ENCODE results near the gene TMEM82.

The TMEM82 gene

GRCh38 chr1:15730936-15731335 lies 11.4 kb upstream of the TMEM82 start:
- DNase-seq (ENCODE audit: low read depth), result no peak
- no peak for TF ChIP-seq CTCF (IDR thresholded peaks at IDR 0.05; ENCODE audit: control insufficient read depth, extremely low read depth, insufficient read depth)

GRCh38 chr1:15731735-15732685 lies 10.3 kb upstream of the TMEM82 start:
- no peak for TF ChIP-seq CTCF (IDR thresholded peaks at IDR 0.05; ENCODE audit: control insufficient read depth, extremely low read depth, insufficient read depth)
- H3K4me3 ChIP-seq (ENCODE audit: low read depth, low read length), result no peak overlapping the region
- DNase-seq (ENCODE audit: low read depth), result no peak

More at GRCh38 chr1:15730936-15731335, 11.4 kb upstream of the TMEM82 start:
- no peak overlapping the region for H3K4me3 ChIP-seq (ENCODE audit: low read depth, low read length)

GRCh38 chr1:15732686-15733081 lies 9.6 kb upstream of the TMEM82 start:
- H3K4me3 ChIP-seq (ENCODE audit: low read depth, low read length), result no peak overlapping the region
- TF ChIP-seq CTCF (IDR thresholded peaks at IDR 0.05; ENCODE audit: control insufficient read depth, extremely low read depth, insufficient read depth), result no peak
- DNase-seq (ENCODE audit: low read depth), result no peak

GRCh38 chr1:15733218-15733725 lies 9.0 kb upstream of the TMEM82 start:
- DNase-seq (ENCODE audit: low read depth), result no peak
- TF ChIP-seq CTCF (IDR thresholded peaks at IDR 0.05; ENCODE audit: control insufficient read depth, extremely low read depth, insufficient read depth), result no peak

GRCh38 chr1:15733726-15734226 lies 8.5 kb upstream of the TMEM82 start:
- no peak for DNase-seq (ENCODE audit: low read depth)
- no peak overlapping the region for H3K4me3 ChIP-seq (ENCODE audit: low read depth, low read length)
- no peak for TF ChIP-seq CTCF (IDR thresholded peaks at IDR 0.05; ENCODE audit: control insufficient read depth, extremely low read depth, insufficient read depth)

More at GRCh38 chr1:15733218-15733725, 9.0 kb upstream of the TMEM82 start:
- H3K4me3 ChIP-seq (ENCODE audit: low read depth, low read length), result no peak overlapping the region

GRCh38 chr1:15734296-15734695 lies 8.0 kb upstream of the TMEM82 start:
- TF ChIP-seq CTCF (IDR thresholded peaks at IDR 0.05; ENCODE audit: control insufficient read depth, extremely low read depth, insufficient read depth), result no peak
- H3K4me3 ChIP-seq (ENCODE audit: low read depth, low read length), result no peak overlapping the region
- DNase-seq (ENCODE audit: low read depth), result no peak
